H1 (cell line): ENCODE data around the gene GATC. TPM values are rescaled to one million over a fixed set of nuclear protein-coding genes. Genes with fewer than 3 reads are reported as not detected.

Source experiments
- ASH2L ChIP-seq: fragments of 200-600, 300-600 bp; sonication (generic); IDR thresholded peaks from one replicate; pipeline ENCODE4 v1.7.1; 2017; ENCODE audit warnings: low read length
- CBX8 ChIP-seq: fragments of 300-800, 300-1000 bp; sonication (generic); IDR thresholded peaks from 2 replicates; pipeline ENCODE4 v1.7.1; 2016; ENCODE audit warnings: low read depth, low read length, borderline replicate concordance
- CREB1 ChIP-seq: IDR thresholded peaks from 2 replicates; pipeline ENCODE4 v1.6.1; 2012; ENCODE audit warnings: inconsistent platforms
- POLR2AphosphoS5 ChIP-seq: IDR thresholded peaks from 2 replicates; pipeline ENCODE4 v1.6.1; 2011; ENCODE audit warnings: low read depth, low read length
- POU5F1 ChIP-seq: IDR thresholded peaks from 2 replicates; pipeline ENCODE4 v1.6.1; 2011; ENCODE audit warnings: low read depth, mild to moderate bottlenecking, low read length, moderate library complexity
- SIX5 ChIP-seq: IDR thresholded peaks from 2 replicates; pipeline ENCODE4 v1.6.1; 2011; ENCODE audit warnings: mild to moderate bottlenecking, low read depth, low read length
- SUZ12 ChIP-seq: fragments of 200-600 bp; sonication (generic); IDR thresholded peaks from 2 replicates; pipeline ENCODE4 v1.6.1; 2012; ENCODE audit warnings: mild to moderate bottlenecking, inconsistent platforms, low read length, moderate library complexity, mixed read lengths
- TAF7 ChIP-seq: optimal IDR thresholded peaks from 2 replicates; pipeline ENCODE3; 2011; ENCODE audit warnings: low read depth, mild to moderate bottlenecking, inconsistent platforms, low read length, moderate library complexity, borderline replicate concordance
- TBP ChIP-seq: IDR thresholded peaks from 2 replicates; pipeline ENCODE4 v1.6.1; 2011; ENCODE audit warnings: low read depth, low read length, improper control_type of control experiment
- TCF12 ChIP-seq: IDR thresholded peaks from 2 replicates; pipeline ENCODE4 v1.6.1; 2011; ENCODE audit warnings: low read depth, mild to moderate bottlenecking, low read length
- ZNF274 ChIP-seq: IDR thresholded peaks from 2 replicates; pipeline ENCODE4 v1.7.0; 2012; ENCODE audit warnings: low read length, borderline replicate concordance; ENCODE audit errors: extremely low read depth
- polyA plus RNA-seq, 7 experiments: library from polyadenylated mRNA; depleted of rRNA in 3 of 7; stranded (reverse) in 5 of 7; unstranded in 2 of 7; fragments of >200 nt in 5 of 7; fragments of 200-250 nt in 2 of 7; gene quantifications; 1 replicate in 5 of 7; 2 replicates in 1 of 7; 4 replicates in 1 of 7; pipeline versions ENCODE4 v1.2.1 to v1.2.3, GENCODE V29; 2011 to 2013; ENCODE audit warnings: missing spikeins in 2 of 7, mixed read lengths in 2 of 7
- total RNA-seq: library from RNA; stranded (reverse); fragmentation: NEBNext Ultra II Directional; extraction: Animal tissue kit (Norgen Biotek cat#: 25700); gene quantifications from 2 replicates; pipeline ENCODE4 v1.2.1, GENCODE V29; 2021
- TF ChIP-seq, protein P1 (sequence below): IDR thresholded peaks from 2 replicates; pipeline ENCODE4 v1.6.1; 2012; ENCODE audit warnings: inconsistent platforms
- TF ChIP-seq, protein P2 (sequence below): IDR thresholded peaks from 2 replicates; pipeline ENCODE4 v1.6.1; 2011; ENCODE audit warnings: low read length, improper control_type of control experiment

The GATC gene
- total and polyA plus RNA-seq, 2 of the 8 experiments (the other 6 are each of a cell fraction or from before 2014, with no cell fraction given) = 13.2 to 30.4 TPM

DNA sequence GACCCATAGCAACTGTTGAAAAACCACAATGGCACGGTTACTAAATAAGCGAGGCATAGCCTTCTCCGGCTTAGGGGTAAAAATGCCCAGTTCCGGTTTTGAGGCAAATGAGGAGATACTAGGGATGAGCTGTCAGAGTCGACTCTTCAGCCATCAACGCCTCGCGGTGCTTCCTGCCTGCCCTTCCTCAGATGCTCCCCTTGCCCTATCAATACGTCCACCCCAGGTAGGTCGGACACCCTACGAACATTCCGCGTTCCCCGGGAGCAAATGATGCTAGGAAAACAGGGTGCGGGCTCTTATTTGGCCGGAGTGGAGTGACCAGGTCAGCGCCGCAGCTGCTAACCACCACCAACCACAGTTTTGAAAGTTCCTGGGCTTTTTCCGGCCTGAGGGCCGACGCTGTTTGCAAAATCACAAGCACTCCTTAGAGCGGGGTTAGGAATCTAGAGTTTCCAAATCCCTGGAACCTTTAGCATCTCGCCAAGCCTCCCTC is 22.1 kb downstream of the GATC start (continued):
- TF ChIP-seq, protein P1, sequence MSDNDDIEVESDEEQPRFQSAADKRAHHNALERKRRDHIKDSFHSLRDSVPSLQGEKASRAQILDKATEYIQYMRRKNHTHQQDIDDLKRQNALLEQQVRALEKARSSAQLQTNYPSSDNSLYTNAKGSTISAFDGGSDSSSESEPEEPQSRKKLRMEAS = no peak
- TF ChIP-seq CREB1 (no peak), TCF12 (0 out of 2 replicates have a peak, but pooled peaks have one; percentile 20), ASH2L (no peak), ZNF274 (no peak), POLR2AphosphoS5 (0 out of 2 replicates have a peak, but pooled peaks have one; percentile 22), SIX5 (no peak), SUZ12 (no peak), TBP (0 out of 2 replicates have a peak, but pooled peaks have one; percentile 35), POU5F1 (no peak), TAF7 (no peak), CBX8 (no peak)
- TF ChIP-seq, protein P2, sequence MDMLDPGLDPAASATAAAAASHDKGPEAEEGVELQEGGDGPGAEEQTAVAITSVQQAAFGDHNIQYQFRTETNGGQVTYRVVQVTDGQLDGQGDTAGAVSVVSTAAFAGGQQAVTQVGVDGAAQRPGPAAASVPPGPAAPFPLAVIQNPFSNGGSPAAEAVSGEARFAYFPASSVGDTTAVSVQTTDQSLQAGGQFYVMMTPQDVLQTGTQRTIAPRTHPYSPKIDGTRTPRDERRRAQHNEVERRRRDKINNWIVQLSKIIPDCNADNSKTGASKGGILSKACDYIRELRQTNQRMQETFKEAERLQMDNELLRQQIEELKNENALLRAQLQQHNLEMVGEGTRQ = no peak
